Suprapubic skin (tissue), 4 donors: ENCODE results near the gene ANXA3.

ENCODE experiments used
- EP300 ChIP-seq: sonication (generic); formaldehyde crosslinking; IDR thresholded peaks from one replicate; pipeline ENCODE4 v1.6.1; 2017; ENCODE audit warnings: antibody characterized with exemption
- POLR2A ChIP-seq, 2 donors: fragments of 450-650 bp; IDR thresholded peaks; one replicate each; pipeline ENCODE4 v1.6.1; 2017; ENCODE audit warnings: antibody characterized with exemption in 2 of 2, mild to moderate bottlenecking in 2 of 2, moderate library complexity in 2 of 2
- POLR2AphosphoS5 ChIP-seq, 3 donors: sonication (generic); formaldehyde crosslinking; IDR thresholded peaks; one replicate each; pipeline ENCODE4 v1.6.1; 2017; ENCODE audit warnings: antibody characterized with exemption in 3 of 3
- TF ChIP-seq, protein P1 (sequence below), 2 donors: fragments of 200-600 bp in 1 of 2; fragments of 450-650 bp in 1 of 2; sonication (generic) in 1 of 2; IDR thresholded peaks; one replicate each; pipeline ENCODE4 v1.5.1; 2016 to 2019; ENCODE audit warnings: antibody characterized with exemption in 2 of 2, mild to moderate bottlenecking in 1 of 2, moderate library complexity in 1 of 2

DNA sequence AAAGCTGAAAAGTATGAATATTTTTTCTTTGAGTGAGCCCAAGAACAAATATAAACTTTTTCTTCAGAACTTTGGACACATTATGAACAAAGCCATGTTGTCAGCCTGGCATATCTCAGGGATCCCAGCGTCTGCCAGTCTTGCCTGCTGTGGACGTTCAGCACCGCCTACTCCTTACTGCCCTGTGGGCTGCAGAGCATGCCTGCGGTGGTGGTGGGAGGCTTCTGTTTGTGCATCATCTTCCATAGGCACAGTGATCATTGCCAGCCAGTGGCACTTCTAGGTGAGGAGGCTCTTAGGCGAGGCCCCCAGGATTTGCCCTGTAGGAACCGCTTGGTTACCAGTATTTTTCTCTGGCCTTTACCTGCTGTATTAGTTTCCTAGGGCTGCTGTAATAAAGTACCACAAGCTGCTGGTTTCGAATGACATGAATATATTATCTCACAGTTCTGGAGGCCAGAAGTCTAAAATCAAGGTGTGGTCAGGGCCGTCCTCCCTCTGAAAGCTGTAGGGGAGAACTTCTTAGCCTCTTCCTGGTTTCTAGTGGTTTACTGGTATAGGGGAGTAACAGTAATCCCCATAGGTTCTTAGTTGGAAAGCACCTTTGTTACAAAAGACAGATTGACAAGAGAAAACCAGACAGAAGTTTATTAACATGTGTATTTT is 15.4 kb downstream of the ANXA3 start:
- TF ChIP-seq, protein P1, sequence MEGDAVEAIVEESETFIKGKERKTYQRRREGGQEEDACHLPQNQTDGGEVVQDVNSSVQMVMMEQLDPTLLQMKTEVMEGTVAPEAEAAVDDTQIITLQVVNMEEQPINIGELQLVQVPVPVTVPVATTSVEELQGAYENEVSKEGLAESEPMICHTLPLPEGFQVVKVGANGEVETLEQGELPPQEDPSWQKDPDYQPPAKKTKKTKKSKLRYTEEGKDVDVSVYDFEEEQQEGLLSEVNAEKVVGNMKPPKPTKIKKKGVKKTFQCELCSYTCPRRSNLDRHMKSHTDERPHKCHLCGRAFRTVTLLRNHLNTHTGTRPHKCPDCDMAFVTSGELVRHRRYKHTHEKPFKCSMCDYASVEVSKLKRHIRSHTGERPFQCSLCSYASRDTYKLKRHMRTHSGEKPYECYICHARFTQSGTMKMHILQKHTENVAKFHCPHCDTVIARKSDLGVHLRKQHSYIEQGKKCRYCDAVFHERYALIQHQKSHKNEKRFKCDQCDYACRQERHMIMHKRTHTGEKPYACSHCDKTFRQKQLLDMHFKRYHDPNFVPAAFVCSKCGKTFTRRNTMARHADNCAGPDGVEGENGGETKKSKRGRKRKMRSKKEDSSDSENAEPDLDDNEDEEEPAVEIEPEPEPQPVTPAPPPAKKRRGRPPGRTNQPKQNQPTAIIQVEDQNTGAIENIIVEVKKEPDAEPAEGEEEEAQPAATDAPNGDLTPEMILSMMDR (IDR thresholded peaks at IDR 0.05), result no peak
- TF ChIP-seq POLR2A (IDR thresholded peaks at IDR 0.05) (no peak), EP300 (no peak), POLR2AphosphoS5 (IDR thresholded peaks at IDR 0.05) (no peak)
